ENCODE measurements around the gene IFITM10. TPM values are rescaled to one million over a fixed set of nuclear protein-coding genes. Genes with fewer than 3 reads are reported as not detected.

Gene IFITM10
- total RNA-seq, 1 donor from 2014 or later, result 0.96 TPM

GRCh38 chr11:1750840-1751530 is 590 bp upstream of the IFITM10 start:
- ATAC-seq, result peak; percentile 2

DNA sequence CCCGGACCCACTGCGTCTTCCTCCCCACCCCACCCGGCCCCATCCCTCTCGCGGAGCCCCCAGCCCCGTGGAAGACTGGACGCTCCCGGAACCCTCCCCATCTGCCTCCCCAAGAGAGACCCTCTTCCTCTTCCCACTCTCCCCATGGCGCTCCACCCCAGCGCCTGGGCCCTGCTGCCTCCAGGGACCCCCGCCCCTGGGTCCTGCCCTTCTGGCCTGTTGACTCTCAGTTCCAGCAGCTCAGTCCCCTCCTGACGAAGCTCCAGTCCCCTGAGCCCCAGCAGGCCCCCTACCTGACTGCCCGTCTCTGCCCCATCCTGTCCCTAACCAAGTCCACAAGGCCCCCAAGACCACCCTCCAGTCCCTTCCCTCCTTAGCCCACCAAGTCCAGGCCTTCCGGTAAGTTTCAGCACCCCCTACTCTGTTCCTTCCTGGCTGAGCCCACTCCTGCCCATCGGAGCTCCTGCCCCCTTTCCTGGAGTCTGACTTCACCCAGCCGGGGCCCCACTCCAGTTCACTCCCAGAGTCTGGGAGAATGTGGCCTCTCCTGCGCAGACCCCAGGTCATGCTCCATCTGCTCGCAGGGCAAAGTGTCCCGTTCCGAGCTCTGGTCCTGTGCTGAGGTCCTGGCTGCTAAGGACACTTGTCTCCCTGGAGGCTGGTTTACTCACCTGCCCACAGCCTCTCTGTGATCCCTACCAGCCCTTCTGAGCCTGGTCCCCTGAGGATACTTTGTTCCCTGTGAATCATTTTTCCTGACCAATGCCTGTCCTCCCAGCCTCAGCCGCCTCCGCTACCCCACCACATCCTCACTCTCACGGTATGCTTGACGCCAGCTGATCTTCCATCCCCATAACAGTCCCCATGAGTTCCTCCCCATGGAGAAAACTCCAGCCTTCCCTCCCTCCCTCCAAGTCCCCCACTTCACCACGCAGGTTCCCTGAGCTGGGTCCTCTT is 722 bp downstream of the IFITM10 start:
- ATAC-seq, result peak; percentile 3

- ATAC-seq, result peak; percentile 31
These were observed 1.6 kb downstream of the IFITM10 start for GRCh38 chr11:1748636-1749394.

DNA sequence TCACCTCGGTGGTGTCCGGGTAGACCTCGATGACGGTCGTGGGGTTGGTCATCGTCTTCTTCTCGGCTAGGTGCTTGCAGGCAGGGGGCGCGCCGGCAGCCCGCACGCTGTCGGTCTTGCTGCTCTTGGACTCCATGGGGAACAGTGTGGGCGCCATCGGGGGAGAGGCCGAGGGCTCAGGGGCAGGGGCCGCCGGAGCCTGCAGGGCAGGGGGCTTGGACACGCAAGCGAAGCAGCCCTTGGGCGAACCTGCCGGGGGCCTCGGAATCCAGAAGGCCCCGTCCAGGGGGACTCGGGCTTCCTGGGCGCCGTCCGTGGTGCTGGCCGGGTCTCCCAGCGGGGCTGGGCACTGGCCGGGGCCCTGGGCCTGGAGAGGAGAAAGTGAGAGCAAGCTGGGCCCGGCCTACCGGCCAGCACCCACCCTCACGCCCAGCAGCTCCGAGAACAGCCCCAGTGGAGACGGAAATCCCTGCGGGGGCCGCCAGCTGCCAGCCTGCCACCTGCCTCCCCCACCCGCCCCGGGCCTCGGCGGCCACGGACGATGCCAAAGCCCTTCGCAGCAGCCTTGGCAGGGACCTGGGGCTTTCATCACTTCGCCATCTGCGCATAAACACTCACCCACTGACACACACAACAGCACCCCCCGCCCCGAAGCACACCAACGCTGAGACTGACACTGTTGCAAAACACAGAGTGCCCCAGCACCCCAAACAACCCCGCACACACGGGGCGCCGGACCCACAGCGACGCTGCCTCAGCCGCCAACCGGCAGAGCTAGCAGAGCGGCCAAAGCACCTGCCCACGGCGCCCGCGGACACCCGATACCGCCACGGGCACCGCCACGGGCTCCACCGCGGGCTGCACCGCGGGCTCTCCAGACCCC is 2.4 kb downstream of the IFITM10 start:
- ATAC-seq, result no peak

DNA sequence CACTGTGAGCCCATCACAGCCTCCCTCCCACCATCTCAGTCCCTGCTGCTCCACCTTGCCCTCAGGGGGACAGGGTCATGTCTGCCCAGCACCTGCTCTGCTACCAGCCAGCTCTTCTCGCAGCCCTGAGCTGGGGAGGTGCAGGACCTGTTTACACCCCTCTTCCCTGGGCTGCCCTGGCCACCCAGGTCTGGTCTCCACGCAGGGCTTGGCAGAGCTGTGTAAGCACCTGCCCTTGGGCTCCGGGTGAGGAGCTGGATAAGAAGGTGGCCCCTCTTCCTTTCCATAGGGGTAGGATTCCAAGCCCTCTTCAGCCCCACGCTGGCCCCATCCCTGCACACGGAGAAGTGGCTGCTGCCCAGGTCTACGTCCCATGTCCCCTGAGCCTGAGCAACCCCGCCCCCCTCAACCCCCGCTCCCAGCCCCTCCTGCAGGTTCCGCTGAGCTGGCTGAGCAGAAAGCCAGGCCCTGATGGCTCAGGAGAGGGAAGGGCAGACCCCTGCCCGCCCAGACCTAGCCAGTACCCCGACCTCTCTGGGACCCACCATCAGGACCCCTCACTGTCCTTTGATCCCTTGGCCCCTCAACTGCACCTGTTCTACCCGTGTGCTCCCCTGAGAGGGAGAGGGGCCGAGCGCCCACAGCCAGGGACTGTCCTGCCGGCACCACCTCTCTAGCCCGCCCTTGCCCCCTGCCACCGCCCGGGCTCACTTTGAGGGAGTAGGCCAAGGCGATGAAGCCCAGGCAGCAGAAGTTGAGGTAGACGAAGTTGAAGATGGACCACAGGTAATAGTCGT is 3.2 kb downstream of the IFITM10 start:
- no peak for ATAC-seq

DNA sequence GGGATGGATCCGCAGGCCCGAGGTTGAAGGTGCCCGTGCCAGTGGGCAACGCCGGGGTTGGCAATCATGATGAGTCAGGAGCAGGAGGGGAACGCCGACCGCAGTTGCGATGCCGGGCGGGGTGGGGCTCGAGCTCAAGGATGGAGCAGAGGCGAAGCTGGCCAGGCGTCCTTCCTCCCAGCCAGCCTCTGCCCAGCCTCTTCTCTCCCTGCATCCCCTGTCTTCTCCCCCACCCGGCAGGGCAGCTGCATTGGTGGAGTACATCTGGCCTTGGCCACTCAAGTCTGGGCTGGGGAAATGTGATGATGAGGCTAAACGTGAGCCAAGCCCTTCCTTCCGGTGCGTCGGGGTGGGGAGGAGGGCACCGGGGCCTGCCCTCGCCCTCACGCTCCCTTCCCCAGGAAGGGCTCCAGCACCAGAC is 3.9 kb downstream of the IFITM10 start:
- no peak for ATAC-seq

- ATAC-seq, result no peak
These were observed 4.6 kb downstream of the IFITM10 start for GRCh38 chr11:1745701-1746320.

GRCh38 chr11:1744891-1745700 is 5.3 kb downstream of the IFITM10 start:
- ATAC-seq, result no peak

- ATAC-seq, result no peak
These were observed 6.1 kb downstream of the IFITM10 start for GRCh38 chr11:1744137-1744886.

DNA sequence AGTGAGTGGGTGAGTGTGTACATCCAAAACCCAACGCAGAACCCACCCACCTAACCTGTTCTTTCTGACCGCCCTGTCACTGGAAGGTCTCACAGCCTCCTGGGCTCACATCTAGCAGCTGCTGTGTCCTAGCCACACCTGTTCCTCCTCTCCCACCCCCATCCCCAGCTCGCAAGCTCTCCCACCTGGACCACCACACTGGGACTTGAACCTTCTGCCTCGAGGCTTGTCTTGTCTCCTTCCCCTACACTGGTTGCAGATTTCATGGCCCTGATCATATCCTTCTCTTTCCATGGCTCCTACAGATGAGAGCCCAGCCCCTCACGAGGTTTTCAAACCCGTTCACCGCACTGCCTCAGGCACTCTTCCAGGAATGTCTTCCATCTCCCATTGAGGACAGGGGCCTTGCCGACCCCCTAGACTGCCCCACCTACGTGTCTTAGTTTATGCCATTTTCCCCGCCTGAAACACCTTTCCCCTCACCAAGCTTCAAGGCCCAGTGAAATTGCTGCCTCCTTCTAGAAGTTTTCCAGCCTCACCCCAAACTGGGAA is 6.7 kb downstream of the IFITM10 start:
- ATAC-seq, result no peak

DNA sequence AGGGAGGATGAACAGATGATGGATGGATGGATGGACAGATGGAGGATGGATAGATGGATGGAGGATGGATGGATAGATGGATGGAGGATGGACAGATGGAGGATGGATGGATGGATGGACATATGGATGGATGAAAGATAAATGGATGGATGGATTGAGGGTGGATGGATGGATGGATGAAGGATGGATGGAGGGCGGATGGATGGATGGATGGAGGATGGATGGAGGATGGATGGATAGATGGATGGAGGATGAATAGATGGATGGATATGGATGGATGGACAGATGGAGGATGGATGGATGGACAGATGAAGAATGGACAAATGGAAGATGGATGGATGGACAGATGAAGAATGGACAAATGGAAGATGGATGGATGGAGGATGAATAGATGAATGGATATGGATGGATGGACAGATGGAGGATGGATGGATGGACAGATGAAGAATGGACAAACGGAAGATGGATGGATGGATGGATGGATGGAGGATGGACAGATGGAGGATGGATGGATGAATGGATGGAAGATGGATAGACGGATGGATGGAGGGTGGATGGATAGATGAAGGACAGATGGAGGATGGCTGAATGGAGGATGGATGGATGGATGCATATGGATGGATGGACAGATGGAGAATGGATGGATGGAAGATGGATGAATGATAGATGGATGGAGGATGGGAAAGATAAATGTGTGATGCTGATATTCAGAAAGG is 7.4 kb downstream of the IFITM10 start:
- ATAC-seq, result no peak

DNA sequence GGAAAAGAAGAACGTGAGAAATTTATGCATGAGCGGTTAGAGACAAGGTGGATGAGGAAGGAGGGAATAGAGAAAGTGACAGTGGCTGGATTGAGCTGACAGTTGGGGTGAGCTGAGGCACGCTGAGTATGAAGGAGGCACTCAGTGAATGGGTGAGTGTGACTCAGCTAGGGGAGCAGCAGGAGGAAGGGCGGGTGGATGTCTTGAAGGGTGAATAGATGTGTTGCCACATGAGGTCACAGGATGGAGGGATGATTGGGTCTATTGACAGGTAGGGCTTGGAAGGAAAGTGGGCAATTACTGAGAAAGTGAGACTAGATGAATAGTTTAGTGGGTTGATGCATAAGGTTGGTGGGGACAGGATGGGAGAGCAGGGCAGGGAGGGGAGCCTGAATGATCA is 8.0 kb downstream of the IFITM10 start:
- peak; percentile 43 for ATAC-seq

- ATAC-seq, result no peak
These were observed 8.7 kb downstream of the IFITM10 start for GRCh38 chr11:1741741-1742140.

- ATAC-seq, result no peak
These were observed 9.4 kb downstream of the IFITM10 start for GRCh38 chr11:1740786-1741530.

DNA sequence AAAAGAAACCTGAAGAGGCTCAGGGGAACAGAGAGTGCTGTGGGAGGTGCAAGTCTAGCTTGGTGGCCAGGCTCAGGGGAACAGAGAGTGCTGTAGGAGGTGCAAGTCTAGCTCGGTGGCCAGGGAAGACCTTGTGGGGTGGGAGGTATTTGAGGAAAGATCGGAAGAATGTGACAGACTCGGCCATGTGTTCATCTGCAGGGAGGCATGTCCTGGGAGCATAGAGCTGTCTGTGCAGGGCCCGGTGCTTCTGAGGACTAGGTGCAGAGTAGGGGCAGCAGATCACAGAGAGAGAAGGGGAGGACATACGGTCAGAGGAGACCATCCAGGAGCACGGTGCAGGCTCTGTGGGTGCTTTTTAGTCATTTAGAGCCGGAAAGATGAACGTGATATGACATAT is 10.8 kb downstream of the IFITM10 start:
- no peak for ATAC-seq

DNA sequence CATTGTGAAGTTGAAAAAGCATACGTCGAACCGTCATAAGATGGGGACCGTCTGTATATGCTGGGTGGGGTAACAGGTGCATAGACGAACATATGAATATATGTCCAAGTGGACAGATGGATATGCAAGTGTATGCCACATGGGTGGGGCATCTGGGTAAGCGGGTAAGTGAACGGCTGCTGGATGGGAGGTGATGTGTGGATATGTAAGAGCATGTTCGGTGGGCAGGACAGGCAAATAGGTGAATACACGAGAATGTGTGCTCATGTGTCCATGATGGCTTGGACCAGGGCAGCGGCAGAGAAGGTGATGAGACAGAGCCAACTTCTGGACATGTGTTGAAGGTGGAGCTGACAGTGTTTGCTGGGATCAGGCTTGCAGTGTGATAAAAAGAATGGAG is 12.0 kb downstream of the IFITM10 start:
- ATAC-seq, result no peak

DNA sequence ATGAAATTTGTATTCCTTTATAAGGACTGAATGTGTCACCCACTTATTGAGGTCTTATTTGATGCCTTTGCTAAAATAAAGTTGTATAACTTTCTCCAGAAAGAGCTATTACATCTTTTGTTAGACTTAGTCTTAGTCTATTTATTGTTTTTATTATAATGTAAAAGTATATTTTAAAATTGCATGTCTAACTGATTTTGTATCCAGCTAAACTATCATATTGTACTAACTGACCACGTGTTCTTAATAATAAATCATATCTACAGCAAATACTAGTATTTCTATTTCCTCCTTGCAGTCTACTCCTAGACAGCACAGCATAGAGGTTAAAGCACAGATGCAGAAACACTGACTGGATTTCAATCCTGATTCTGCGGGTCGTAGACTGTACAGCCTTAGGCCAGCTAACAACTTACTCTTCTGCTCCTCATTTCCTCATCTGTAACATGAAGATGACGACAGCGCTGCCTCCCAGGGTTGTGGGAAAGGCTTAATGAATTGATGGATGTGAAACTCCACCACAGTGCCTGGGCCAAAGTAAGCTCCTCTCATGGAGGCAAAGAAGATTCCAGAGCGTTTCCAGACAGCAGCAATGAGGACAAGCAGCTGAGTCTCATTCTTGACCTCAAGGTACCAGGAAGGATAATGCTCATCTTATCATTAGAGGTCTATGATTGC is 13.2 kb downstream of the IFITM10 start:
- ATAC-seq, result no peak
